ENCODE measurements around the gene CDC42SE1.

CDC42SE1 gene

GRCh38 chr1:151005729-151006319, 53.6 kb downstream of the CDC42SE1 start:
- TF ChIP-seq PAX5 (IDR thresholded peaks at IDR 0.05; ENCODE audit: insufficient read depth, low read length, severe bottlenecking) (no peak), POLR2AphosphoS5 (IDR thresholded peaks at IDR 0.05; ENCODE audit: low read depth, low read length) (no peak), POLR2A (IDR thresholded peaks at IDR 0.05; ENCODE audit: low read depth, low read length) (no peak), TAF1 (IDR thresholded peaks at IDR 0.05; ENCODE audit: low read depth, low read length) (no peak), POU2F2 (IDR thresholded peaks at IDR 0.05; ENCODE audit: low read depth, low read length) (no peak), SPI1 (IDR thresholded peaks at IDR 0.05; ENCODE audit: low read depth, low read length) (no peak)
- DNase-seq (ENCODE audit: insufficient read length, low spot score): no peak
- no peak for FAIRE-seq

DNA sequence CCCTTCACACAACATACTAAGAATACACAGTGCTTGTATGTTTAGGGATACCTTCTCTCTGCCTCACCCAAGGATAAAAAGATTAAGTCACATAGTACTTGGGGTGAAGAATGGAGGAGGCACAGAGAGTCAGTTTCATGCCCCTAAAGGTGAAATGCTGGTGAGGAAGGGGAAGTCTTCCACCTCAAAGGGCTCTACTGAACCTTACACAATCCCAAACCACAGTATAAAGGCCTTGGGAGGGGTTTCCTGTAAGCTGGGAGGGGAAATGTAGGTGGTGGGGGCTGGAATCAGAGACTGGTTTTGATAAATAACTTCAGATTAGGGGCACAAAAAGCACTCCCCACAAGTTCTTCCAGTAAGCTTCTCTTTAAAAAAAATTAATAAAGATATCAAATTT, 56.2 kb downstream of the CDC42SE1 start:
- DNase-seq (ENCODE audit: insufficient read length, low spot score): no peak
- no peak for FAIRE-seq
- TF ChIP-seq SPI1 (IDR thresholded peaks at IDR 0.05; ENCODE audit: low read depth, low read length) (no peak), TAF1 (IDR thresholded peaks at IDR 0.05; ENCODE audit: low read depth, low read length) (no peak), POLR2A (IDR thresholded peaks at IDR 0.05; ENCODE audit: low read depth, low read length) (no peak), POLR2AphosphoS5 (IDR thresholded peaks at IDR 0.05; ENCODE audit: low read depth, low read length) (no peak), POU2F2 (IDR thresholded peaks at IDR 0.05; ENCODE audit: low read depth, low read length) (no peak), PAX5 (IDR thresholded peaks at IDR 0.05; ENCODE audit: insufficient read depth, low read length, severe bottlenecking) (no peak)

DNA sequence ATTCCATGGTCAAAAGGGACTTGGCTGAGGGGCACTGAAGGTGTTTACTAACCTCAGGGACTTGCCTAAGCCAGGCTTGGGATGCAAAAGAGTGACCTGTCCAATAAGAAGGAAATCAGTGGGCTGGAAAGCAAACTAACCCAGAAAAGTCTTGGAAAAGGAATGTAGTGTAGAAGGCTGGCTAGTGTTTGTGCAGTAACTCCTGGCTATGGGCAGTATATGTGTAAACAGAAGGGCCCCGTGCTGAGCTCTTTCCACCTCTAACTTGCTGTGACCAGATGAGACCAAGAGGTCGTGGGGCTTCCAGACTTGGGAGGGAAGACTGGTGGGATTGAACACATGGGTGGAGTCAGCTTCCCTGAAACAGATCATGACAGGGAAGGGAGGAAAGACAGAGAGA, 56.8 kb downstream of the CDC42SE1 start:
- FAIRE-seq: no peak
- TF ChIP-seq POLR2AphosphoS5 (IDR thresholded peaks at IDR 0.05; ENCODE audit: low read depth, low read length) (no peak), PAX5 (IDR thresholded peaks at IDR 0.05; ENCODE audit: insufficient read depth, low read length, severe bottlenecking) (no peak), TAF1 (IDR thresholded peaks at IDR 0.05; ENCODE audit: low read depth, low read length) (no peak), SPI1 (IDR thresholded peaks at IDR 0.05; ENCODE audit: low read depth, low read length) (no peak), POLR2A (IDR thresholded peaks at IDR 0.05; ENCODE audit: low read depth, low read length) (no peak), POU2F2 (IDR thresholded peaks at IDR 0.05; ENCODE audit: low read depth, low read length) (no peak)
- no peak for DNase-seq (ENCODE audit: insufficient read length, low spot score)

GRCh38 chr1:151002051-151002450, 57.4 kb downstream of the CDC42SE1 start:
- DNase-seq (ENCODE audit: insufficient read length, low spot score): no peak
- no peak for FAIRE-seq
- TF ChIP-seq TAF1 (IDR thresholded peaks at IDR 0.05; ENCODE audit: low read depth, low read length): no peak
- no peak for TF ChIP-seq SPI1 (IDR thresholded peaks at IDR 0.05; ENCODE audit: low read depth, low read length)
- TF ChIP-seq PAX5 (IDR thresholded peaks at IDR 0.05; ENCODE audit: insufficient read depth, low read length, severe bottlenecking): no peak

GRCh38 chr1:151001602-151002001, 57.8 kb downstream of the CDC42SE1 start:
- DNase-seq (ENCODE audit: insufficient read length, low spot score): no peak
- no peak for FAIRE-seq
- TF ChIP-seq SPI1 (IDR thresholded peaks at IDR 0.05; ENCODE audit: low read depth, low read length): no peak
- no peak for TF ChIP-seq POLR2A (IDR thresholded peaks at IDR 0.05; ENCODE audit: low read depth, low read length)
- TF ChIP-seq POLR2AphosphoS5 (IDR thresholded peaks at IDR 0.05; ENCODE audit: low read depth, low read length): no peak
- no peak for TF ChIP-seq TAF1 (IDR thresholded peaks at IDR 0.05; ENCODE audit: low read depth, low read length)
- TF ChIP-seq PAX5 (IDR thresholded peaks at IDR 0.05; ENCODE audit: insufficient read depth, low read length, severe bottlenecking): no peak
- no peak for TF ChIP-seq POU2F2 (IDR thresholded peaks at IDR 0.05; ENCODE audit: low read depth, low read length)
